ENCODE measurements around the gene EDRF1.

DNA sequence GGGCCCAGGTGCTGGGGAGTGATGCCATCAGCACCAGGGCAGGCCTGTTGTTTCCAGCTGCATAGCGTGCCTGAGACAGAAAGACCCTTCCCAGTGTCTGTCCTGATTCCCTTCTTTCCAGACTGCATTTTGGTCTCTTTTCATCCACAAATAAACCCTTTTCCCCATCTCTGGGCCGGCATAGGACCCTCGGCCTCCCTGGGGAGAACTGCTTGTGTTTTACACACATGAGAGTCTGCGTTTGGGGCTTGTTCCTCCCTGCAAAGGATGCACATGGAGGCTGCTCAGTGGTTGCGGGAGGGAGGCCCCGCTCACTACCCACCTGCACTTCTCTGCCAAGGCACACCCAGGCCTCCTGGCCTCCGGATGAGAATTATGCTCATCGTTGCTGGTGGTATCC, 61.9 kb downstream of the EDRF1 start:
- TF ChIP-seq, protein P1, sequence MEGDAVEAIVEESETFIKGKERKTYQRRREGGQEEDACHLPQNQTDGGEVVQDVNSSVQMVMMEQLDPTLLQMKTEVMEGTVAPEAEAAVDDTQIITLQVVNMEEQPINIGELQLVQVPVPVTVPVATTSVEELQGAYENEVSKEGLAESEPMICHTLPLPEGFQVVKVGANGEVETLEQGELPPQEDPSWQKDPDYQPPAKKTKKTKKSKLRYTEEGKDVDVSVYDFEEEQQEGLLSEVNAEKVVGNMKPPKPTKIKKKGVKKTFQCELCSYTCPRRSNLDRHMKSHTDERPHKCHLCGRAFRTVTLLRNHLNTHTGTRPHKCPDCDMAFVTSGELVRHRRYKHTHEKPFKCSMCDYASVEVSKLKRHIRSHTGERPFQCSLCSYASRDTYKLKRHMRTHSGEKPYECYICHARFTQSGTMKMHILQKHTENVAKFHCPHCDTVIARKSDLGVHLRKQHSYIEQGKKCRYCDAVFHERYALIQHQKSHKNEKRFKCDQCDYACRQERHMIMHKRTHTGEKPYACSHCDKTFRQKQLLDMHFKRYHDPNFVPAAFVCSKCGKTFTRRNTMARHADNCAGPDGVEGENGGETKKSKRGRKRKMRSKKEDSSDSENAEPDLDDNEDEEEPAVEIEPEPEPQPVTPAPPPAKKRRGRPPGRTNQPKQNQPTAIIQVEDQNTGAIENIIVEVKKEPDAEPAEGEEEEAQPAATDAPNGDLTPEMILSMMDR (IDR thresholded peaks at IDR 0.05; ENCODE audit: low read length), result no peak
- no peak for TF ChIP-seq EZH2 (IDR thresholded peaks at IDR 0.05; ENCODE audit: borderline replicate concordance, low read length)

Data from OCI-LY1 (cell line).